Measurements from ENCODE around the gene AFAP1.

Gene AFAP1

DNA sequence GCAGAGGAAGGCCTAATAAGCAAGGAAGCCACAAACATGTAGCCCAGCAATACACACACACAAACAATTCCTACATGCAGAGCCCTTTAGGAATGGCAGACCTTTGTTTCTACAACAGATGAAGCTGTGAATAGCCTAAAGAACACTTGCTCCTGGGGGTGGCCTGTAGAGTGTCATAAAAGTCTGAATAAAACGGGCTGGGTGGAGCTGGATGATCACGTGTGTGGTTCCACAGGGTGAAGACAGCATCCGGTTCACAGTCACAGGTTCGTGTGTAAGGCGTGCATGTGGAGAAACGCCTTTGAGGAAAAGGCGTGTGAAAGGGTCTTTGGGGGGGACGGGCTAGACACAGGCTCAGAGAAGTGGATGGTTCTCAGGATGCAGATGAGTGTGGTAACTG lies 156.1 kb downstream of the AFAP1 start:
- H3K4me3 ChIP-seq (replicated peaks; ENCODE audit: low read depth, low read length): no peak overlapping the region
- no peak for DNase-seq (ENCODE audit: low read depth)
- TF ChIP-seq, protein P1, sequence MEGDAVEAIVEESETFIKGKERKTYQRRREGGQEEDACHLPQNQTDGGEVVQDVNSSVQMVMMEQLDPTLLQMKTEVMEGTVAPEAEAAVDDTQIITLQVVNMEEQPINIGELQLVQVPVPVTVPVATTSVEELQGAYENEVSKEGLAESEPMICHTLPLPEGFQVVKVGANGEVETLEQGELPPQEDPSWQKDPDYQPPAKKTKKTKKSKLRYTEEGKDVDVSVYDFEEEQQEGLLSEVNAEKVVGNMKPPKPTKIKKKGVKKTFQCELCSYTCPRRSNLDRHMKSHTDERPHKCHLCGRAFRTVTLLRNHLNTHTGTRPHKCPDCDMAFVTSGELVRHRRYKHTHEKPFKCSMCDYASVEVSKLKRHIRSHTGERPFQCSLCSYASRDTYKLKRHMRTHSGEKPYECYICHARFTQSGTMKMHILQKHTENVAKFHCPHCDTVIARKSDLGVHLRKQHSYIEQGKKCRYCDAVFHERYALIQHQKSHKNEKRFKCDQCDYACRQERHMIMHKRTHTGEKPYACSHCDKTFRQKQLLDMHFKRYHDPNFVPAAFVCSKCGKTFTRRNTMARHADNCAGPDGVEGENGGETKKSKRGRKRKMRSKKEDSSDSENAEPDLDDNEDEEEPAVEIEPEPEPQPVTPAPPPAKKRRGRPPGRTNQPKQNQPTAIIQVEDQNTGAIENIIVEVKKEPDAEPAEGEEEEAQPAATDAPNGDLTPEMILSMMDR (IDR thresholded peaks at IDR 0.05; ENCODE audit: low read length, missing control alignments): no peak

DNA sequence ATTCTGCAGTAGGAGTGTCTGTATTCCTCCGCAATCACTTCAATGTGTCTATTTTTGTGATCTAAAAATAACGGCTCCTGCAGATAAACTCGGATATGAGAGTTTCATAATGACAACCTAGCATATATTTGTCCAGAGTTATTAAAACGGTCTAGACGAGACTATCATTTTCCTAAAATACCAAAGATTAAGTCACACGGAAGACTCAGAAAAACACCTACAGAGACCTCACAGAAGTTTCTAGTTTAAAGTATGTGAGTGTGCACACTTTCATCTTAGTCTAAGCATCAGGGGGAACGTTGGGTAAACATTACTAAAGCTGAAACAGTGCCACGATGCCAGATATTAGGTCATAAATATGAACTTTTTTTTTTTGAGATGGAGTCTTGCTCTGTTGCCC lies 156.9 kb downstream of the AFAP1 start:
- peak; percentile 42 for DNase-seq (ENCODE audit: low read depth)
- H3K4me3 ChIP-seq (replicated peaks; ENCODE audit: low read depth, low read length): no peak overlapping the region
- TF ChIP-seq, protein P1 (IDR thresholded peaks at IDR 0.05; ENCODE audit: low read length, missing control alignments): no peak

DNA sequence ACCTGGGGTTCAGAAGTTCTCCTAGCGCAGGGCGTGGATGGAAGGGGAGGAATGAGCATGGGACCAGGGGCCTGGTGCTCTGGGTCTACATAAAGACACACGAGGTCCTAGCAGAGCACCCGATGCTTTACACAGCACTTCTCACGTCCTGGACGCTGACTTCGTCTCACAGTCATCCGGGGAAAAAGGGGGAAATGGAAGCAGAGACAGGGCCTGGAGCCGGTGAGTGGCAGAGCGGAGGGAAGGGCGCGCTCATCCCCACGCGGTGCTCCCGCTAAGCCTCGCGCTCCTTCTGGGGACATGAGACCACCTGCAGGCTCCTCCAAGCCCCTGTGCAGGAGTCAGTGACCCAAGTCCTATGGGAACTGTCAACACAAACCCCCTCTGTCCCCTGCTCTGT lies 157.7 kb downstream of the AFAP1 start:
- TF ChIP-seq, protein P1 (IDR thresholded peaks at IDR 0.05; ENCODE audit: low read length, missing control alignments): no peak
- no peak for DNase-seq (ENCODE audit: low read depth)

DNA sequence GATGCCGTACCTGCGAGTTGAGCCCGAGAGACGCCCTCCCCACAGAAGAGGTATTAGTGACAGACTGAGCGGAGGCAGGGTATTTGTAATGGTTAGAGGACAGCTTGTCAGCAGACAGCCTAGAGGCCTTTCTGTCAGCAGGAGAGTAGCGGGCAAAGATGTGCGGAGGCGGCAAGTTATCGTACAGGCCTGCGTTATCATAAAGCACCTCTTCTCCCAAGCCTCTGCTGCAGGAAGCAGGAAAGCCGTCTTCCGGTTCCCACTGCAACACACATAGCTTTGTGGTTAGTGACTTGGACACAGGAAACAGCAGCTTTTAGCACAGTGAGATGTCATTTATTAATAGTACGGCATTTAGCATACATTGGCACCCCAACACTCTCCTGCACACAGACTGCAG lies 158.3 kb downstream of the AFAP1 start:
- TF ChIP-seq, protein P1 (IDR thresholded peaks at IDR 0.05; ENCODE audit: low read length, missing control alignments): no peak
- H3K4me3 ChIP-seq (replicated peaks; ENCODE audit: low read depth, low read length): peak overlapping the region; percentile 3
- peak; percentile 89 for DNase-seq (ENCODE audit: low read depth)

More for the DNA sequence above, 157.7 kb downstream of the AFAP1 start:
- no peak overlapping the region for H3K4me3 ChIP-seq (replicated peaks; ENCODE audit: low read depth, low read length)

DNA sequence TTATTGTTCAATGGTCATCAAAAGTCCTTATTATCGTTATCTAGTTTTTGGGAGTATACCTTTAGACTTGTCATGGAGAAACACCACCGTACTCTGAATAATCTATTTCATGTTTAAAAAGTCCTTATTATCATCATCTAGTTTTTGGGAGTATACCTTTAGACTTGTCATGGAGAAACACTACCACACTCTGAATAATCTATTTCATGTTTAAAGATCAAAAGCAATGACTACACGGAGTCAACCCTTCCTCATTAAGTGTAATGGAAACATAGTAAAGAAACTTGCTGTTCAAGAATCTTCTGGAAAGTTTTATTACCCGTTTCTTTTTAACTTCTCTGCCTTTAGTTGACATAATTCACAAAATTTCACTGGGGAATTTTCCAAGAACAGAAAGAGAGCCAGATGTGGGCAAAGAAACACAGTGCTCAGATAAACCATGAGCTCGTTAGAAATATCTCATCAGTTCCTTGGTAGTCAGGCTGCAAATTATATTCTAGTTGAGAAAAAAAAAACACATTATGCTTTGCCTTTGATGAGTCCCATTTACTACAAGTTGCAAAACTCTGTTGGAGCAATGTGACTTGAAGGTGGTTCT lies 158.8 kb downstream of the AFAP1 start:
- TF ChIP-seq, protein P1 (IDR thresholded peaks at IDR 0.05; ENCODE audit: low read length, missing control alignments): no peak
- H3K4me3 ChIP-seq (replicated peaks; ENCODE audit: low read depth, low read length): no peak overlapping the region
- DNase-seq (ENCODE audit: low read depth): no peak

DNA sequence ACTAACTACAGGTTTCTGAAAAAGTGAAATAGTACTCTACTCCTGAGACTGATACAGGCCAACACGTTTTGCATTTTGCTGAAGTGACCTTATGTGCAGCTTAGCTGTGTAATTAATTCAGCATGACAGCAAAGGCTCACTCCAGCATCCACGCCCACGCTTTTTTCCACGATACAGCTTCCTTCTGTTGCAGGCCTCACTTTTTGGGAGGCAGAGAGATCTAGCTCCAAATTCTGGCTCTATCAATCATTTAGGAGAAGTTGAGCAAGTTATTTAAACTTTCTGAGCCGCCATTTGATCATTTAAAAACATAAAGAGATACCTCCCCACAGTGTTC lies 160.3 kb downstream of the AFAP1 start:
- no peak for DNase-seq (ENCODE audit: low read depth)
- H3K4me3 ChIP-seq (replicated peaks; ENCODE audit: low read depth, low read length): no peak overlapping the region

More for the DNA sequence above, 160.3 kb downstream of the AFAP1 start:
- TF ChIP-seq, protein P1 (IDR thresholded peaks at IDR 0.05; ENCODE audit: low read length, missing control alignments): no peak

Measured in fibroblast of pulmonary artery (primary cell).